Measurements from ENCODE around the gene QSOX1.

GRCh38 chr1:180150982-180151381 lies 3.7 kb upstream of the QSOX1 start:
- TF ChIP-seq EP300 (IDR thresholded peaks at IDR 0.05; ENCODE audit: low read depth) (no peak), POLR2A (IDR thresholded peaks at IDR 0.05) (no peak), POLR2AphosphoS5 (IDR thresholded peaks at IDR 0.05) (no peak)
- TF ChIP-seq, protein P1, sequence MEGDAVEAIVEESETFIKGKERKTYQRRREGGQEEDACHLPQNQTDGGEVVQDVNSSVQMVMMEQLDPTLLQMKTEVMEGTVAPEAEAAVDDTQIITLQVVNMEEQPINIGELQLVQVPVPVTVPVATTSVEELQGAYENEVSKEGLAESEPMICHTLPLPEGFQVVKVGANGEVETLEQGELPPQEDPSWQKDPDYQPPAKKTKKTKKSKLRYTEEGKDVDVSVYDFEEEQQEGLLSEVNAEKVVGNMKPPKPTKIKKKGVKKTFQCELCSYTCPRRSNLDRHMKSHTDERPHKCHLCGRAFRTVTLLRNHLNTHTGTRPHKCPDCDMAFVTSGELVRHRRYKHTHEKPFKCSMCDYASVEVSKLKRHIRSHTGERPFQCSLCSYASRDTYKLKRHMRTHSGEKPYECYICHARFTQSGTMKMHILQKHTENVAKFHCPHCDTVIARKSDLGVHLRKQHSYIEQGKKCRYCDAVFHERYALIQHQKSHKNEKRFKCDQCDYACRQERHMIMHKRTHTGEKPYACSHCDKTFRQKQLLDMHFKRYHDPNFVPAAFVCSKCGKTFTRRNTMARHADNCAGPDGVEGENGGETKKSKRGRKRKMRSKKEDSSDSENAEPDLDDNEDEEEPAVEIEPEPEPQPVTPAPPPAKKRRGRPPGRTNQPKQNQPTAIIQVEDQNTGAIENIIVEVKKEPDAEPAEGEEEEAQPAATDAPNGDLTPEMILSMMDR (IDR thresholded peaks at IDR 0.05) = no peak

Data from transverse colon (tissue), 4 donors.